ENCODE data around the gene KYNU.
"Not testable (repeated sequence)": the region's sequence is repeated elsewhere in the genome, so short reads cannot be mapped to it uniquely, and the experiment has no call there.

KYNU gene

DNA sequence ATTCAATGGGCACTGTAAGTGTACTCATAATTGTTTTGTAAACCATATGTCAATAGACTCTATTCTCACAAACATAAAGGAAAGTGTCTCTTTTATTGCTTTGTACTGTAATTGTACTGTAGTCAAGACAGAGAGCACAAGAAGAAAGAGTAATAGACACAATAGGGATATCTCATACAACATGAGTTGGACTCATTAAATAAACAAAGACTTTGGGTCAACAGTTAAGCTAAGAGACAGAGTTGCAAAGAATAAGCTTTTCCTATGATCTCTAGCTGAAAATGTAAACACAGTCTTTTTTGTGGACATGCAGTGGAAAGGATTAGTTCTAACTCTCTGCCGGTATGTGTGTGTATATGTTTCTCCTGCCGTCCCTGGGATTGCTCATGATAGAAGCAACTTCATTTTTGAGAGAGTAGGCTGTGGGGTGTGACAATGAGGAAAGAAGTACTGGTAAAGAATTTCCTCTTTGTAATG is 13.9 kb upstream of the KYNU start:
- H3K27ac ChIP-seq (ENCODE audit: extremely low read depth, low read depth, low read length) = no peak overlapping the region
- ChIA-PET CTCF (no interaction called here), POLR2A (no interaction called here)
- H3K4me1 ChIP-seq (ENCODE audit: control insufficient read depth, insufficient read depth, low read length) = no peaks in the 10 kb centered on the region
- H3K4me3 ChIP-seq (ENCODE audit: low read depth, low read length) = no peak overlapping the region
- TF ChIP-seq SP2 (tag by site-specific recombination; IDR thresholded peaks at IDR 0.05) (no peak), TCF7L2 (IDR thresholded peaks at IDR 0.05; ENCODE audit: borderline replicate concordance, low read depth, low read length) (no peak), SALL2 (tag by site-specific recombination; IDR thresholded peaks at IDR 0.05; ENCODE audit: borderline replicate concordance) (no peak), ZNF311 (tag by site-specific recombination; IDR thresholded peaks at IDR 0.05; ENCODE audit: borderline replicate concordance) (no peak)
- TF ChIP-seq, protein P1, sequence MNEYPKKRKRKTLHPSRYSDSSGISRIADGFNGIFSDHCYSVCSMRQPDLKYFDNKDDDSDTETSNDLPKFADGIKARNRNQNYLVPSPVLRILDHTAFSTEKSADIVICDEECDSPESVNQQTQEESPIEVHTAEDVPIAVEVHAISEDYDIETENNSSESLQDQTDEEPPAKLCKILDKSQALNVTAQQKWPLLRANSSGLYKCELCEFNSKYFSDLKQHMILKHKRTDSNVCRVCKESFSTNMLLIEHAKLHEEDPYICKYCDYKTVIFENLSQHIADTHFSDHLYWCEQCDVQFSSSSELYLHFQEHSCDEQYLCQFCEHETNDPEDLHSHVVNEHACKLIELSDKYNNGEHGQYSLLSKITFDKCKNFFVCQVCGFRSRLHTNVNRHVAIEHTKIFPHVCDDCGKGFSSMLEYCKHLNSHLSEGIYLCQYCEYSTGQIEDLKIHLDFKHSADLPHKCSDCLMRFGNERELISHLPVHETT (tag by site-specific recombination; IDR thresholded peaks at IDR 0.05) = no peak
- no peaks in the 10 kb centered on the region for H3K9me3 ChIP-seq (ENCODE audit: control insufficient read depth, insufficient read depth, low read depth, low read length)
- H3K36me3 ChIP-seq (ENCODE audit: control insufficient read depth in 2 of 2, insufficient read depth in 1 of 2, low read length in 2 of 2) = no peaks in the 10 kb centered on the region

DNA sequence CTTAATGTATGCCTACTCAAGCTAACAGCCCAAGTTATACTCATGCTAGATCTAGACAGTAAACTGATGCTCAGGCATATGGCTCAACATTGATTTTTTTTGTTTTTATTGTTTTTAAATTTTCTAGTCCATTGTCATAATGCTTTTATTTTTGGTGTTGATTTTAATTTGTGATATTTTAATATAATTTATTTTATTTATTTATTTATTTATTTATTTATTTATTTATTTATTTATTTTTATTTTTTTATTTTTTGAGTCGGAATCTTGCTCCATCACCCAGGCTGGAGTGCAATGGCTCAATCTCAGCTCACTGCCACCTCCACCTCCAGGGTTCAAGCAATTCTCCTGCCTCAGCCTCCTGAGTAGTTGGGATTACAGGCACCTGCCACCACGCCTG is 12.9 kb upstream of the KYNU start:
- CTCF ChIA-PET; H3K27ac ChIP-seq (ENCODE audit: extremely low read depth, low read depth, low read length); H3K9me3 ChIP-seq (ENCODE audit: control insufficient read depth, insufficient read depth, low read depth, low read length); POLR2A ChIA-PET; H3K4me1 ChIP-seq (ENCODE audit: control insufficient read depth, insufficient read depth, low read length); H3K4me3 ChIP-seq (ENCODE audit: low read depth, low read length); H3K36me3 ChIP-seq (ENCODE audit: control insufficient read depth in 2 of 2, insufficient read depth in 1 of 2, low read length in 2 of 2): not testable (repeated sequence)
- peak; percentile 31; the same call in 1 of the 2 replicates for TF ChIP-seq ZNF266 (tag by site-specific recombination; IDR thresholded peaks at IDR 0.05; ENCODE audit: low read depth)
- TF ChIP-seq, protein P2, sequence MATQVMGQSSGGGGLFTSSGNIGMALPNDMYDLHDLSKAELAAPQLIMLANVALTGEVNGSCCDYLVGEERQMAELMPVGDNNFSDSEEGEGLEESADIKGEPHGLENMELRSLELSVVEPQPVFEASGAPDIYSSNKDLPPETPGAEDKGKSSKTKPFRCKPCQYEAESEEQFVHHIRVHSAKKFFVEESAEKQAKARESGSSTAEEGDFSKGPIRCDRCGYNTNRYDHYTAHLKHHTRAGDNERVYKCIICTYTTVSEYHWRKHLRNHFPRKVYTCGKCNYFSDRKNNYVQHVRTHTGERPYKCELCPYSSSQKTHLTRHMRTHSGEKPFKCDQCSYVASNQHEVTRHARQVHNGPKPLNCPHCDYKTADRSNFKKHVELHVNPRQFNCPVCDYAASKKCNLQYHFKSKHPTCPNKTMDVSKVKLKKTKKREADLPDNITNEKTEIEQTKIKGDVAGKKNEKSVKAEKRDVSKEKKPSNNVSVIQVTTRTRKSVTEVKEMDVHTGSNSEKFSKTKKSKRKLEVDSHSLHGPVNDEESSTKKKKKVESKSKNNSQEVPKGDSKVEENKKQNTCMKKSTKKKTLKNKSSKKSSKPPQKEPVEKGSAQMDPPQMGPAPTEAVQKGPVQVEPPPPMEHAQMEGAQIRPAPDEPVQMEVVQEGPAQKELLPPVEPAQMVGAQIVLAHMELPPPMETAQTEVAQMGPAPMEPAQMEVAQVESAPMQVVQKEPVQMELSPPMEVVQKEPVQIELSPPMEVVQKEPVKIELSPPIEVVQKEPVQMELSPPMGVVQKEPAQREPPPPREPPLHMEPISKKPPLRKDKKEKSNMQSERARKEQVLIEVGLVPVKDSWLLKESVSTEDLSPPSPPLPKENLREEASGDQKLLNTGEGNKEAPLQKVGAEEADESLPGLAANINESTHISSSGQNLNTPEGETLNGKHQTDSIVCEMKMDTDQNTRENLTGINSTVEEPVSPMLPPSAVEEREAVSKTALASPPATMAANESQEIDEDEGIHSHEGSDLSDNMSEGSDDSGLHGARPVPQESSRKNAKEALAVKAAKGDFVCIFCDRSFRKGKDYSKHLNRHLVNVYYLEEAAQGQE (tag by site-specific recombination; IDR thresholded peaks at IDR 0.05) = peak; percentile 63; the same call in 1 of the 2 replicates
- TF ChIP-seq ZBTB8A (tag by site-specific recombination; IDR thresholded peaks at IDR 0.05) = peak; percentile 69
- TF ChIP-seq, protein P3, sequence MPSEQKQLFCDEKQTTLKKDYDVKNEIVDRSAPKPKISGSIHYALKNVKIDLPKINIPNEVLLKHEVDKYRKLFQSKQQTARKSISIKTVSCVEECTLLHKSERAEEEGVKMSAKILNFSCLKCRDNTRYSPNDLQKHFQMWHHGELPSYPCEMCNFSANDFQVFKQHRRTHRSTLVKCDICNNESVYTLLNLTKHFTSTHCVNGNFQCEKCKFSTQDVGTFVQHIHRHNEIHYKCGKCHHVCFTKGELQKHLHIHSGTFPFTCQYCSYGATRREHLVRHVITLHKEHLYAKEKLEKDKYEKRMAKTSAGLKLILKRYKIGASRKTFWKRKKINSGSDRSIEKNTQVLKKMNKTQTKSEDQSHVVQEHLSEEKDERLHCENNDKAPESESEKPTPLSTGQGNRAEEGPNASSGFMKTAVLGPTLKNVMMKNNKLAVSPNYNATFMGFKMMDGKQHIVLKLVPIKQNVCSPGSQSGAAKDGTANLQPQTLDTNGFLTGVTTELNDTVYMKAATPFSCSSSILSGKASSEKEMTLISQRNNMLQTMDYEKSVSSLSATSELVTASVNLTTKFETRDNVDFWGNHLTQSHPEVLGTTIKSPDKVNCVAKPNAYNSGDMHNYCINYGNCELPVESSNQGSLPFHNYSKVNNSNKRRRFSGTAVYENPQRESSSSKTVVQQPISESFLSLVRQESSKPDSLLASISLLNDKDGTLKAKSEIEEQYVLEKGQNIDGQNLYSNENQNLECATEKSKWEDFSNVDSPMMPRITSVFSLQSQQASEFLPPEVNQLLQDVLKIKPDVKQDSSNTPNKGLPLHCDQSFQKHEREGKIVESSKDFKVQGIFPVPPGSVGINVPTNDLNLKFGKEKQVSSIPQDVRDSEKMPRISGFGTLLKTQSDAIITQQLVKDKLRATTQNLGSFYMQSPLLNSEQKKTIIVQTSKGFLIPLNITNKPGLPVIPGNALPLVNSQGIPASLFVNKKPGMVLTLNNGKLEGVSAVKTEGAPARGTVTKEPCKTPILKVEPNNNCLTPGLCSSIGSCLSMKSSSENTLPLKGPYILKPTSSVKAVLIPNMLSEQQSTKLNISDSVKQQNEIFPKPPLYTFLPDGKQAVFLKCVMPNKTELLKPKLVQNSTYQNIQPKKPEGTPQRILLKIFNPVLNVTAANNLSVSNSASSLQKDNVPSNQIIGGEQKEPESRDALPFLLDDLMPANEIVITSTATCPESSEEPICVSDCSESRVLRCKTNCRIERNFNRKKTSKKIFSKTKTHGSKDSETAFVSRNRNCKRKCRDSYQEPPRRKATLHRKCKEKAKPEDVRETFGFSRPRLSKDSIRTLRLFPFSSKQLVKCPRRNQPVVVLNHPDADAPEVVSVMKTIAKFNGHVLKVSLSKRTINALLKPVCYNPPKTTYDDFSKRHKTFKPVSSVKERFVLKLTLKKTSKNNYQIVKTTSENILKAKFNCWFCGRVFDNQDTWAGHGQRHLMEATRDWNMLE (tag by site-specific recombination; conservative IDR thresholded peaks at IDR 0.05; ENCODE audit: low read depth) = peak; percentile 79
- TF ChIP-seq ZNF394 (tag by site-specific recombination; IDR thresholded peaks at IDR 0.05; ENCODE audit: borderline replicate concordance) = peak; percentile 92
- TF ChIP-seq, protein P4, sequence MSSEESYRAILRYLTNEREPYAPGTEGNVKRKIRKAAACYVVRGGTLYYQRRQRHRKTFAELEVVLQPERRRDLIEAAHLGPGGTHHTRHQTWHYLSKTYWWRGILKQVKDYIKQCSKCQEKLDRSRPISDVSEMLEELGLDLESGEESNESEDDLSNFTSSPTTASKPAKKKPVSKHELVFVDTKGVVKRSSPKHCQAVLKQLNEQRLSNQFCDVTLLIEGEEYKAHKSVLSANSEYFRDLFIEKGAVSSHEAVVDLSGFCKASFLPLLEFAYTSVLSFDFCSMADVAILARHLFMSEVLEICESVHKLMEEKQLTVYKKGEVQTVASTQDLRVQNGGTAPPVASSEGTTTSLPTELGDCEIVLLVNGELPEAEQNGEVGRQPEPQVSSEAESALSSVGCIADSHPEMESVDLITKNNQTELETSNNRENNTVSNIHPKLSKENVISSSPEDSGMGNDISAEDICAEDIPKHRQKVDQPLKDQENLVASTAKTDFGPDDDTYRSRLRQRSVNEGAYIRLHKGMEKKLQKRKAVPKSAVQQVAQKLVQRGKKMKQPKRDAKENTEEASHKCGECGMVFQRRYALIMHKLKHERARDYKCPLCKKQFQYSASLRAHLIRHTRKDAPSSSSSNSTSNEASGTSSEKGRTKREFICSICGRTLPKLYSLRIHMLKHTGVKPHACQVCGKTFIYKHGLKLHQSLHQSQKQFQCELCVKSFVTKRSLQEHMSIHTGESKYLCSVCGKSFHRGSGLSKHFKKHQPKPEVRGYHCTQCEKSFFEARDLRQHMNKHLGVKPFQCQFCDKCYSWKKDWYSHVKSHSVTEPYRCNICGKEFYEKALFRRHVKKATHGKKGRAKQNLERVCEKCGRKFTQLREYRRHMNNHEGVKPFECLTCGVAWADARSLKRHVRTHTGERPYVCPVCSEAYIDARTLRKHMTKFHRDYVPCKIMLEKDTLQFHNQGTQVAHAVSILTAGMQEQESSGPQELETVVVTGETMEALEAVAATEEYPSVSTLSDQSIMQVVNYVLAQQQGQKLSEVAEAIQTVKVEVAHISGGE (tag by site-specific recombination; conservative IDR thresholded peaks at IDR 0.05; ENCODE audit: low read depth) = peak; percentile 87
- peak; percentile 81 for TF ChIP-seq ZNF426 (tag by site-specific recombination; IDR thresholded peaks at IDR 0.05)
- TF ChIP-seq ZXDB (tag by site-specific recombination; IDR thresholded peaks at IDR 0.05) = peak; percentile 43; the same call in 1 of the 2 replicates
- TF ChIP-seq ZNF510 (tag by site-specific recombination; IDR thresholded peaks at IDR 0.05; ENCODE audit: insufficient replicate concordance) = peak; percentile 53
- TF ChIP-seq ZNF555 (tag by site-specific recombination; conservative IDR thresholded peaks at IDR 0.05) = peak; percentile 87
- TF ChIP-seq ZNF623 (tag by site-specific recombination; IDR thresholded peaks at IDR 0.05) = peak; percentile 60
- peak; percentile 35; the same call in 1 of the 2 replicates for TF ChIP-seq ZNF140 (tag by site-specific recombination; IDR thresholded peaks at IDR 0.05)

Data from HEK293 (cell line).